ENCODE results near the gene DNAJA3. TPM values are rescaled to one million over a fixed set of nuclear protein-coding genes. Genes with fewer than 3 reads are reported as not detected.

Gene DNAJA3
- total and polyA plus RNA-seq, 3 donors from 2014 or later = 56.0 to 88.3 (median 80.2) TPM

GRCh38 chr16:4399001-4399730 lies 26.5 kb upstream of the DNAJA3 start:
- intact Hi-C loops (cut with DNase I; ENCODE audit: low total_unique reads) = no loop called here
- TF ChIP-seq CTCF (IDR thresholded peaks at IDR 0.05) (no peak), POLR2A (IDR thresholded peaks at IDR 0.05) (no peak)
- Histone ChIP-seq H3K9me3 (no peaks in the 10 kb centered on the region), H3K27ac (no peak overlapping the region), H3K4me3 (no peak overlapping the region), H3K36me3 (ENCODE audit: low read depth, missing control alignments) (no peaks in the 10 kb centered on the region), H3K4me1 (no peaks in the 10 kb centered on the region), H3K27me3 (no peaks in the 10 kb centered on the region)
- WGBS, 2 donors = 92 to 94% methylated on average over 9 of the region's 9 CpGs
- no peak for DNase-seq

- intact Hi-C loops (cut with DNase I; ENCODE audit: low total_unique reads) = loop anchor here (5.0 kb wide), 1 partner anchor 44 kb away; no protein-coding TSS in a partner anchor
These were observed 24.6 kb upstream of the DNAJA3 start for GRCh38 chr16:4401094-4401501.

GRCh38 chr16:4401510-4401909 lies 24.2 kb upstream of the DNAJA3 start:
- TF ChIP-seq CTCF (IDR thresholded peaks at IDR 0.05) (no peak), POLR2A (IDR thresholded peaks at IDR 0.05) (no peak)
- Histone ChIP-seq H3K36me3 (ENCODE audit: low read depth, missing control alignments) (no peaks in the 10 kb centered on the region), H3K4me1 (no peaks in the 10 kb centered on the region), H3K27me3 (no peaks in the 10 kb centered on the region), H3K9me3 (no peaks in the 10 kb centered on the region), H3K27ac (no peak overlapping the region), H3K4me3 (no peak overlapping the region)
- no peak for DNase-seq
- WGBS, 2 donors = 91 to 93% methylated on average over 12 of the region's 12 CpGs
- intact Hi-C loops (cut with DNase I; ENCODE audit: low total_unique reads) = loop anchor here (5.0 kb wide), 1 partner anchor 44 kb away; no protein-coding TSS in a partner anchor

More at GRCh38 chr16:4401094-4401501, 24.6 kb upstream of the DNAJA3 start:
- Histone ChIP-seq H3K4me3 (no peak overlapping the region), H3K27me3 (no peaks in the 10 kb centered on the region), H3K9me3 (no peaks in the 10 kb centered on the region), H3K4me1 (no peaks in the 10 kb centered on the region), H3K27ac (no peak overlapping the region), H3K36me3 (ENCODE audit: low read depth, missing control alignments) (no peaks in the 10 kb centered on the region)
- 92% methylated on average over 10 to 12 of the region's 12 CpGs for WGBS, 2 donors
- TF ChIP-seq POLR2A (IDR thresholded peaks at IDR 0.05) = no peak
- no peak for TF ChIP-seq CTCF (IDR thresholded peaks at IDR 0.05)
- DNase-seq = no peak

DNA sequence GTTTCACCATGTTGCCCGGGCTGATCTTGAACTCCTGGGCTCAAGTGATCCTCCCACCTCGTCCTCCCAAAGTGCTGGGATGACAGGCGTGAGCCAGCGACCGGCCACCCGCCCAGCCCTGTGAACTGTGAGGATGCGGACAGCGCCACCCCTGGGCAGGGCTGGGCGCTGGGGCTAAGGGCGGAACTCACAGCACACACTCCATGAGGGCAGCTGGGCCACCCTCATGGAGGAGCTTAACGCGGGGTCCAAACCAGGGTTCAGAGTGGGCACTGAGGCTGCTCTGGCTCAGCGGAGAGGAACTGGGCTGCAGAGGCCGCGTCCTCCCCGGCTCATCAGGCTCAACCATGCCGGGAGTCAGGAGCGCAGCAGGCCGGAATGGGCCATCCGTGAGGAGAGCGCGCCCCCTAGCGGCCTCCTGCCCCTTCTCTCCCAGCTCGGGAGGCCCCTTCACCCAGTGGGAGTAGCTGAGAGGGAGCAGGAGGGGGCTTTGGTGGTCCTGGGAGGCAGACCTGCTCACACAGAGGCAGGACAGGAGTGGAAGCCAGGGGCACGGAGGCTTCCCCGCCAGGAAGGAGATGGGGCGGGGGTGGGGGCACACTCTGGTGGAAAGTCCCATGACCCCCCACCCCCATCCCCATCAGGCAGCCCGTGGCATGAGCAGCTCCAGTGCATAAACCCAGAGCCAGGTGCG lies 23.1 kb upstream of the DNAJA3 start:
- H3K9me3 ChIP-seq = no peaks in the 10 kb centered on the region
- TF ChIP-seq POLR2A (IDR thresholded peaks at IDR 0.05) (no peak), CTCF (IDR thresholded peaks at IDR 0.05) (peak; percentile 83 to 92 (median 89))
- no peaks in the 10 kb centered on the region for H3K27me3 ChIP-seq
- peaks cover under 1% of the 10 kb centered on the region for H3K4me1 ChIP-seq
- peak; percentile 84 for DNase-seq
- intact Hi-C loops (cut with DNase I; ENCODE audit: low total_unique reads) = loop anchor here (5.0 kb wide), 1 partner anchor 45 kb away; no protein-coding TSS in a partner anchor
- WGBS, 2 donors = 32 to 47% methylated on average over 4 to 25 of the region's 29 CpGs
- no peak overlapping the region for H3K27ac ChIP-seq
- H3K4me3 ChIP-seq = no peak overlapping the region
- H3K36me3 ChIP-seq (ENCODE audit: low read depth, missing control alignments) = no peaks in the 10 kb centered on the region

All from testis (tissue), 3 donors.